Neural progenitor cell (in vitro differentiated cells): Measurements from ENCODE around the gene PPM1D.

Experiments
- CTCF ChIP-seq: fragments of 200-600 bp; sonication (generic); IDR thresholded peaks from 2 replicates; pipeline ENCODE4 v1.5.1; 2017; ENCODE audit warnings: antibody characterized with exemption, mild to moderate bottlenecking
- EZH2phosphoT487 ChIP-seq: fragments of 200-600 bp; sonication (generic); IDR thresholded peaks from 2 replicates; pipeline ENCODE4 v1.6.1; 2017; ENCODE audit warnings: antibody characterized with exemption

DNA sequence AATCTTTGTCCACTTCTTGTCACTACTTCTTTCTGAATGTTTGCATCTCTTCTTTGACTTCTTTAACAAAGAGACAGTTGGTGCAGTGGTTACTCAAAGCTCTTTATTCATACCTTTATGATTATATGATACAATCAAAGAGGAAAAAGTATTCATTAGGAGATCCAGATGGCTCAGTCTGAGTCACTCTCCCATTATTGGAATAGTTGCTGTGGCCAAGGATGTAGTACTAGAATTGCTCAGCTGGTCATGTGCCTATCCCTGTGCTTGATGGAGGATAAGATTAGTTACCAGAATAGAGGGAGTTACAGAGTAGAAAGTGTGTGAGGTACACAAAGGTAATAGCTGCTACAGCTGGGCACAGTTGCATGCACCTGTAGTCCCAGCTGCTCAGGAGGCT is 96.0 kb downstream of the PPM1D start:
- no peak for TF ChIP-seq EZH2phosphoT487
- TF ChIP-seq CTCF, result no peak
